GM10266 (cell line): ENCODE results near the gene ACD.

ENCODE experiments used
- DNase-seq: peaks from one replicate; pipeline ENCODE4 v3.0.0; 2012; ENCODE audit errors: extremely low spot score
- TF ChIP-seq, protein P1 (sequence below): IDR thresholded peaks from 2 replicates; pipeline ENCODE4 v1.5.1; 2012; ENCODE audit warnings: mild to moderate bottlenecking, low read depth; ENCODE audit not compliant: control insufficient read depth, insufficient read depth; ENCODE audit errors: missing control alignments

ACD gene

DNA sequence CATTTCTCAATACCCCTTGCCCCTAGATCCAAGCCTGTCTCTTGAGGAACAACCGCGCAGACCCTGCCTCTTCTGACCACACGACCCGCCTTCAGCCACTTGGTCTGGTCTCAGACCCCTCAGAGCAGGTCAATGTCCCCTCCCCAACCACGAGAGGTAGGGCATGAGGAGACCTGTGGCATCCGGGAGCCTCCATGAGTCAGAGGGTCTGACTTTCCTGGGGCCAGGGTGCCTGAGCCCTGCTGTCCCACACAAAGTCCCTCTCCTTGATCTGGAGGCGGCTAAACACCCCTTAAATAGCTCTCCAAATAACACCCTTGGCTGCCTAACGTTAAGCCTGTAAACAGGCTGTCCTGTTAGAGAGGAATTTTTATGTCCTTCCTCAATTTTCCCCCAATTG is 10.0 kb downstream of the ACD start:
- TF ChIP-seq, protein P1, sequence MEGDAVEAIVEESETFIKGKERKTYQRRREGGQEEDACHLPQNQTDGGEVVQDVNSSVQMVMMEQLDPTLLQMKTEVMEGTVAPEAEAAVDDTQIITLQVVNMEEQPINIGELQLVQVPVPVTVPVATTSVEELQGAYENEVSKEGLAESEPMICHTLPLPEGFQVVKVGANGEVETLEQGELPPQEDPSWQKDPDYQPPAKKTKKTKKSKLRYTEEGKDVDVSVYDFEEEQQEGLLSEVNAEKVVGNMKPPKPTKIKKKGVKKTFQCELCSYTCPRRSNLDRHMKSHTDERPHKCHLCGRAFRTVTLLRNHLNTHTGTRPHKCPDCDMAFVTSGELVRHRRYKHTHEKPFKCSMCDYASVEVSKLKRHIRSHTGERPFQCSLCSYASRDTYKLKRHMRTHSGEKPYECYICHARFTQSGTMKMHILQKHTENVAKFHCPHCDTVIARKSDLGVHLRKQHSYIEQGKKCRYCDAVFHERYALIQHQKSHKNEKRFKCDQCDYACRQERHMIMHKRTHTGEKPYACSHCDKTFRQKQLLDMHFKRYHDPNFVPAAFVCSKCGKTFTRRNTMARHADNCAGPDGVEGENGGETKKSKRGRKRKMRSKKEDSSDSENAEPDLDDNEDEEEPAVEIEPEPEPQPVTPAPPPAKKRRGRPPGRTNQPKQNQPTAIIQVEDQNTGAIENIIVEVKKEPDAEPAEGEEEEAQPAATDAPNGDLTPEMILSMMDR, result no peak
- DNase-seq, result no peak

DNA sequence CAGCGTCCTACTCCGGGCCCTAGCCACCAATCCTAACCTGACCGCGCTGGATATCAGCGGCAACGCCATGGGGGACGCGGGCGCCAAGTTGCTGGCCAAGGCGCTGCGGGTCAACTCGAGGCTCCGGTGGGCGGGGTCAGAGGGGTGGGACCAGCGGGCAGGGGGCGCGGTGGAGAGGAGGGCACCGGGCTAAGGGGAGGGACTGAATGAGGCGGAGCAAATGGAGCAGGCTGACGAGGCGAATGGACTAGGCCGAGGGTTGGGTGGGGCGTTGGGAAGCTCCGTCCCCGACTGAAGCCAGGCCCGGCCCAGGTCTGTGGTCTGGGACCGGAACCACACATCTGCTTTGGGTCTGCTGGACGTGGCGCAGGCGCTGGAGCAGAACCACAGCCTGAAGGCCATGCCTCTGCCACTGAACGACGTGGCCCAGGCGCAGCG is 10.5 kb downstream of the ACD start:
- TF ChIP-seq, protein P1, result no peak
- no peak for DNase-seq

DNA sequence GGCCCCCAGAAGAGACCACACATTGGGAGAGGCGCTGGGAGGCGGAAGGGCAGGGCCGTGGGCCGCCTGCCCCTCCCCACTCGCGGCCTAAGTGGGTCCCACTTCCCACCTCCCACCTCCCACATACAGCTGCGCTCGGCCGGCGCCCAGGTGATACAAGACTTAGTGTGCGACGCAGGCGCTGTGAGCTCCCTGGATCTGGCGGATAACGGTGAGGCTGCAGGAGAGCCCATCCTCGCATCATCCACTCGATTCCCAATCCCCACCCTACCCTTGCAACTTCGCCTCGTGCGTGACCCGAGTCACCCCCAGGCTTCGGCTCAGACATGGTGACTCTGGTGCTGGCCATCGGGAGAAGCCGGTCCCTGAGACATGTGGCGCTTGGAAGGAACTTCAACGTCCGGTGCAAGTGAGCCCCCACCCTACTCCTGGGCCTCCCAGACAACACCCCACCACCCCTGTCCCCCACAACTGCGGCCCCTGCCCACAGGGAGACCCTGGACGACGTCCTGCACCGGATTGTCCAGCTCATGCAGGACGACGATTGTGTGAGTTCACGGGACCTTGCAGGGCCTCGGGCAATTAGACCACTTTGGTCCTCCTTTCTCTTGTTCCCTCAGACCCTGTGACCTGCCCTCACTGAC is 11.2 kb downstream of the ACD start:
- peak; percentile 27 for DNase-seq

DNA sequence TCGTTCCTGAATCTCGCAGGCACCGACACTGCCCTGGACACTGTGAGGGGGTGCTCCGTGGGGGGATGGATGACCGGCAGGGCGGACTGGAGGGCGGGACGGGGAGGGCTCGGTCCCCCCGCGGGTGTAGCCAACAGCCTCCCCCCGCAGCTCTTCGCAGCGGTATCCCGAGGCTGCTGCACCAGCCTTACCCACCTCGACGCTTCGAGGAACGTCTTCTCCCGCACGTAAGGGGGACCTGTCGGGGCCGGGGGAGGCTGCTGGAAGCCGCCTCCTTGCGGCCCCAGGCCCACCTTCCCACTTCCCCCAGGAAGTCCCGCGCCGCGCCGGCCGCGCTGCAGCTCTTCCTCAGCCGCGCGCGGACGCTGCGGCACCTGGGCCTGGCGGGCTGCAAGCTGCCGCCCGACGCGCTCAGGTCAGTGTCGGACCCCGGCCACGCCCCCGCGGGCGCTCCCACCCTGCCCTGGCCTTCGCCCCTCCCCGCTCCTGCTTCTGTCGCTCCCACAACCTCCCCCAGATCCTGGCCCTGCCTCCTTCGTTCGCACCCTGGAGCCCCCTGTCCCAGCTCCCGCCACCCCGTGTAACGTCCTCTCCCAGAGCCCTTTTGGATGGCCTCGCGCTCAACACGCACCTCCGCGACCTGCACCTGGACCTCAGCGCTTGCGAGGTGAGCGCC is 11.8 kb downstream of the ACD start:
- no peak for DNase-seq
- TF ChIP-seq, protein P1, result no peak

More for the DNA sequence above, 11.2 kb downstream of the ACD start:
- TF ChIP-seq, protein P1, result no peak

DNA sequence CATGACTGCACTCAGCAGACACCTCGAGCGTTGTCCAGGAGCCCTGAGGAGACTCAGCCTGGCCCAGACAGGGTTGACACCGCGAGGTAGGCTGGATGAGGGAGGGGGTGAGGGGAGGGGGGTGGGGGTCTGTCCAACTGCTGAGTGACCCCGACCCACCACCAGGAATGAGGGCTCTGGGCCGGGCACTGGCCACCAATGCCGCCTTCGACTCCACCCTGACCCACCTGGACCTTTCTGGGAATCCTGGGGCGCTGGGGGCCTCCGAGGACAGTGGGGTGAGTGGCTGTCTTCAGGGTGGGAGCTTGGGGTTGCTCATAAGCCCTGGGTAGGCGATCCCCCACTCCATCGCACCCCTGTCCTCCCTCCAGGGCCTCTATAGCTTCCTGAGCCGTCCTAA is 12.4 kb downstream of the ACD start:
- peak; percentile 20 for DNase-seq

DNA sequence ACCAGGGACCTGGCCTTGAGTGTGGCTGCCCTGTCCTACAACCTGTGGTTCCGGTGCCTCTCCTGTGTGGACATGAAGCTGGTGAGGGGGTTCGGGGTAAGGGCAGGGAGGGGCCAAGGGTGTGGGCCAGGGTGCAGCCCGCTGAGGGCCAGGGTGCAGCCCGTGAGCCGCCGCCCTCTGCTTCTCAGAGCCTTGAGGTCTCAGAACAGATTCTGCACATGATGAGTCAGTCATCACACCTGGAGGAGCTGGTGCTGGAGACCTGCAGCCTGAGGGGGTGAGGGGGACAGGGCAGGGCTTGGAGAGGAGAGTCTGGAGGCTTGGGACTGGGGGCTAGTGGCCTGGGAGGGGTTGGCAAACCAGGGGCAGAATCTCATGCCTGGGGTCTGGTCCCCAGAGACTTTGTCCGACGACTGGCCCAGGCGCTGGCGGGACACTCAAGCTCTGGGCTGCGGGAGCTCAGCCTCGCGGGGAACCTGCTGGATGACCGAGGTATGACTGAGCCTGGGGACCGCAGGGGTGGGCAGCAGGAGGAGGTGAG is 12.9 kb downstream of the ACD start:
- TF ChIP-seq, protein P1, result no peak
- peak; percentile 28 for DNase-seq

More for the DNA sequence above, 12.4 kb downstream of the ACD start:
- TF ChIP-seq, protein P1, result no peak
